ENCODE results near the gene B3GALT6. TPM values are rescaled to one million over a fixed set of nuclear protein-coding genes. Genes with fewer than 3 reads are reported as not detected.

B3GALT6 gene
- total RNA-seq, 1 experiment from 2014 or later: 46.4 TPM

DNA sequence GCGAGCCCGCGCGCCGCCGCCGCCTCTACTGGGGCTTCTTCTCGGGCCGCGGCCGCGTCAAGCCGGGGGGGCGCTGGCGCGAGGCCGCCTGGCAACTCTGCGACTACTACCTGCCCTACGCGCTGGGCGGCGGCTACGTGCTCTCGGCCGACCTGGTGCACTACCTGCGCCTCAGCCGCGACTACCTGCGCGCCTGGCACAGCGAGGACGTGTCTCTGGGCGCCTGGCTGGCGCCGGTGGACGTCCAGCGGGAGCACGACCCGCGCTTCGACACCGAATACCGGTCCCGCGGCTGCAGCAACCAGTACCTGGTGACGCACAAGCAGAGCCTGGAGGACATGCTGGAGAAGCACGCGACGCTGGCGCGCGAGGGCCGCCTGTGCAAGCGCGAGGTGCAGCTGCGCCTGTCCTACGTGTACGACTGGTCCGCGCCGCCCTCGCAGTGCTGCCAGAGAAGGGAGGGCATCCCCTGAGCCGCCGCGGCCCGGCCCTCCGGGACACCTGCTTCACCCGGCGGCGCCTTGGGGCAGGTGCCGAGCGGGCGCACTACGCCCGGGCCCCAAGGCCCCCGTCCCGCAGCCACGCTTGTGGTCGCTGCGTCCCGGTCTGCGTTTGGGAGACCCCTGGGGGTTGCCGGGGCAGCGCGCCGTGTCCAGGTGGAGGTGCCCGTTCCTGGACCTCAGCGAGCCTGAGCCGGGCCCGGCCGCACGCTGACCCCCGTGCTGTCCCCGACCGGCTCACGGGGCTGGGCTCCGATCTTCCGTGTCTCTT lies 944 bp downstream of the B3GALT6 start:
- peaks cover 8% of the 10 kb centered on the region; the same call in 1 of the 2 replicates for H3K36me3 ChIP-seq (ENCODE audit: control insufficient read depth, insufficient read depth, low read length)
- in situ Hi-C loops (cut with HindIII; ENCODE audit: low pct_unique_long_range_greater_than_20kb, low sequenced_read_pairs): no loop called here
- peak overlapping the region; percentile 65 for H3K27ac ChIP-seq (ENCODE audit: low read length)
- ChIA-PET POLR2A (no interaction called here), CTCF (no interaction called here)
- no peaks in the 10 kb centered on the region for H3K9me3 ChIP-seq (ENCODE audit: control insufficient read depth, insufficient read depth, low read depth, low read length)
- H3K4me3 ChIP-seq (ENCODE audit: low read depth in 2 of 2, low read length in 2 of 2): no peak overlapping the region
- BruUV-seq (replicated peaks): no TSS peak
- H3K4me1 ChIP-seq (ENCODE audit: control insufficient read depth, insufficient read depth, low read length): peaks cover 44% of the 10 kb centered on the region
- ATAC-seq (no peak), DNase-seq (ENCODE audit: low read depth, low spot score) (no peak)
- intact Hi-C loops (cut with micrococcal nuclease; ENCODE audit: unreplicated experiment): loop anchor here (5.0 kb wide), 1 partner anchor 111 kb away; no protein-coding TSS in a partner anchor
- no peak for TF ChIP-seq POLR2AphosphoS5 (IDR thresholded peaks at IDR 0.05; ENCODE audit: low read depth, low read length)
- TF ChIP-seq TCF7L2 (IDR thresholded peaks at IDR 0.05; ENCODE audit: low read depth, low read length): no peak
- TF ChIP-seq, protein P1, sequence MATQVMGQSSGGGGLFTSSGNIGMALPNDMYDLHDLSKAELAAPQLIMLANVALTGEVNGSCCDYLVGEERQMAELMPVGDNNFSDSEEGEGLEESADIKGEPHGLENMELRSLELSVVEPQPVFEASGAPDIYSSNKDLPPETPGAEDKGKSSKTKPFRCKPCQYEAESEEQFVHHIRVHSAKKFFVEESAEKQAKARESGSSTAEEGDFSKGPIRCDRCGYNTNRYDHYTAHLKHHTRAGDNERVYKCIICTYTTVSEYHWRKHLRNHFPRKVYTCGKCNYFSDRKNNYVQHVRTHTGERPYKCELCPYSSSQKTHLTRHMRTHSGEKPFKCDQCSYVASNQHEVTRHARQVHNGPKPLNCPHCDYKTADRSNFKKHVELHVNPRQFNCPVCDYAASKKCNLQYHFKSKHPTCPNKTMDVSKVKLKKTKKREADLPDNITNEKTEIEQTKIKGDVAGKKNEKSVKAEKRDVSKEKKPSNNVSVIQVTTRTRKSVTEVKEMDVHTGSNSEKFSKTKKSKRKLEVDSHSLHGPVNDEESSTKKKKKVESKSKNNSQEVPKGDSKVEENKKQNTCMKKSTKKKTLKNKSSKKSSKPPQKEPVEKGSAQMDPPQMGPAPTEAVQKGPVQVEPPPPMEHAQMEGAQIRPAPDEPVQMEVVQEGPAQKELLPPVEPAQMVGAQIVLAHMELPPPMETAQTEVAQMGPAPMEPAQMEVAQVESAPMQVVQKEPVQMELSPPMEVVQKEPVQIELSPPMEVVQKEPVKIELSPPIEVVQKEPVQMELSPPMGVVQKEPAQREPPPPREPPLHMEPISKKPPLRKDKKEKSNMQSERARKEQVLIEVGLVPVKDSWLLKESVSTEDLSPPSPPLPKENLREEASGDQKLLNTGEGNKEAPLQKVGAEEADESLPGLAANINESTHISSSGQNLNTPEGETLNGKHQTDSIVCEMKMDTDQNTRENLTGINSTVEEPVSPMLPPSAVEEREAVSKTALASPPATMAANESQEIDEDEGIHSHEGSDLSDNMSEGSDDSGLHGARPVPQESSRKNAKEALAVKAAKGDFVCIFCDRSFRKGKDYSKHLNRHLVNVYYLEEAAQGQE (IDR thresholded peaks at IDR 0.05; ENCODE audit: insufficient read depth in 1 of 2, low read depth in 2 of 2, low read length in 1 of 2): no peak
- TF ChIP-seq, protein P2, sequence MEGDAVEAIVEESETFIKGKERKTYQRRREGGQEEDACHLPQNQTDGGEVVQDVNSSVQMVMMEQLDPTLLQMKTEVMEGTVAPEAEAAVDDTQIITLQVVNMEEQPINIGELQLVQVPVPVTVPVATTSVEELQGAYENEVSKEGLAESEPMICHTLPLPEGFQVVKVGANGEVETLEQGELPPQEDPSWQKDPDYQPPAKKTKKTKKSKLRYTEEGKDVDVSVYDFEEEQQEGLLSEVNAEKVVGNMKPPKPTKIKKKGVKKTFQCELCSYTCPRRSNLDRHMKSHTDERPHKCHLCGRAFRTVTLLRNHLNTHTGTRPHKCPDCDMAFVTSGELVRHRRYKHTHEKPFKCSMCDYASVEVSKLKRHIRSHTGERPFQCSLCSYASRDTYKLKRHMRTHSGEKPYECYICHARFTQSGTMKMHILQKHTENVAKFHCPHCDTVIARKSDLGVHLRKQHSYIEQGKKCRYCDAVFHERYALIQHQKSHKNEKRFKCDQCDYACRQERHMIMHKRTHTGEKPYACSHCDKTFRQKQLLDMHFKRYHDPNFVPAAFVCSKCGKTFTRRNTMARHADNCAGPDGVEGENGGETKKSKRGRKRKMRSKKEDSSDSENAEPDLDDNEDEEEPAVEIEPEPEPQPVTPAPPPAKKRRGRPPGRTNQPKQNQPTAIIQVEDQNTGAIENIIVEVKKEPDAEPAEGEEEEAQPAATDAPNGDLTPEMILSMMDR (IDR thresholded peaks at IDR 0.05): no peak
- no peak for TF ChIP-seq SIN3A (IDR thresholded peaks at IDR 0.05; ENCODE audit: borderline replicate concordance, insufficient read depth, low read depth, low read length)
- no peaks in the 10 kb centered on the region for H3K27me3 ChIP-seq (ENCODE audit: control insufficient read depth, insufficient read depth, low read length)

DNA sequence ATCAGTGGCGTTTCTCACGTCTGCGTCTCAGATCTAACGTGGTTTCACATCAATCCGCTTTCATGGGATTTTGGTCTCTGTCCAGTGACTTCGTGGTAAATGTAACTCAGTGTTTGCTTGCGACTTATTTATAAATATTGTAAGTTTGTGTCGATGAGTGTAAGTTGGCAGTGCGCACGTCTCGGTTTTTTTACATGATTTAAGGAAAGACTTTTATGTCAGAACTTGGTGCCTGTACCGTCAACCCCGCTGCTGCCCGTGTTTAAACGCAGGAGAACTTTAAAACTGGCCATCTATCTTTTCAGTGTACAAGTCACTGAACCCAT lies 1.5 kb downstream of the B3GALT6 start:
- intact Hi-C loops (cut with micrococcal nuclease; ENCODE audit: unreplicated experiment): loop anchor here (5.0 kb wide), 1 partner anchor 111 kb away; no protein-coding TSS in a partner anchor
- H3K36me3 ChIP-seq (ENCODE audit: control insufficient read depth, insufficient read depth, low read length): peaks cover 8% of the 10 kb centered on the region; the same call in 1 of the 2 replicates
- H3K4me3 ChIP-seq (ENCODE audit: low read depth in 2 of 2, low read length in 2 of 2): no peak overlapping the region
- ChIA-PET CTCF (no interaction called here), POLR2A (no interaction called here)
- H3K27me3 ChIP-seq (ENCODE audit: control insufficient read depth, insufficient read depth, low read length): no peaks in the 10 kb centered on the region
- H3K27ac ChIP-seq (ENCODE audit: low read length): peak overlapping the region; percentile 65
- H3K4me1 ChIP-seq (ENCODE audit: control insufficient read depth, insufficient read depth, low read length): peaks cover 49% of the 10 kb centered on the region
- no TSS peak for BruUV-seq (replicated peaks)
- ATAC-seq (no peak), DNase-seq (ENCODE audit: low read depth, low spot score) (no peak)
- in situ Hi-C loops (cut with HindIII; ENCODE audit: low pct_unique_long_range_greater_than_20kb, low sequenced_read_pairs): no loop called here
- TF ChIP-seq TCF7L2 (IDR thresholded peaks at IDR 0.05; ENCODE audit: low read depth, low read length): no peak
- TF ChIP-seq, protein P1 (IDR thresholded peaks at IDR 0.05; ENCODE audit: insufficient read depth in 1 of 2, low read depth in 2 of 2, low read length in 1 of 2): no peak
- TF ChIP-seq, protein P2 (IDR thresholded peaks at IDR 0.05): no peak
- no peak for TF ChIP-seq POLR2AphosphoS5 (IDR thresholded peaks at IDR 0.05; ENCODE audit: low read depth, low read length)
- no peak for TF ChIP-seq SIN3A (IDR thresholded peaks at IDR 0.05; ENCODE audit: borderline replicate concordance, insufficient read depth, low read depth, low read length)
- H3K9me3 ChIP-seq (ENCODE audit: control insufficient read depth, insufficient read depth, low read depth, low read length): no peaks in the 10 kb centered on the region

Measured in Panc1 (cell line).